Measurements from ENCODE around the gene ACBD7. TPM values are rescaled to one million over a fixed set of nuclear protein-coding genes. Genes with fewer than 3 reads are reported as not detected.

The ACBD7 gene
- total RNA-seq, 1 donor from 2014 or later: 0.35 TPM

GRCh38 chr10:15092855-15093408 lies 4.4 kb upstream of the ACBD7 start:
- no peak for DNase-seq (ENCODE audit: low read depth)

- DNase-seq (ENCODE audit: low read depth): no peak
Measured at GRCh38 chr10:15091418-15091817, 2.8 kb upstream of the ACBD7 start.

- peak; percentile 90 for DNase-seq (ENCODE audit: low read depth)
Measured at GRCh38 chr10:15084502-15084922, 4.1 kb downstream of the ACBD7 start.

DNA sequence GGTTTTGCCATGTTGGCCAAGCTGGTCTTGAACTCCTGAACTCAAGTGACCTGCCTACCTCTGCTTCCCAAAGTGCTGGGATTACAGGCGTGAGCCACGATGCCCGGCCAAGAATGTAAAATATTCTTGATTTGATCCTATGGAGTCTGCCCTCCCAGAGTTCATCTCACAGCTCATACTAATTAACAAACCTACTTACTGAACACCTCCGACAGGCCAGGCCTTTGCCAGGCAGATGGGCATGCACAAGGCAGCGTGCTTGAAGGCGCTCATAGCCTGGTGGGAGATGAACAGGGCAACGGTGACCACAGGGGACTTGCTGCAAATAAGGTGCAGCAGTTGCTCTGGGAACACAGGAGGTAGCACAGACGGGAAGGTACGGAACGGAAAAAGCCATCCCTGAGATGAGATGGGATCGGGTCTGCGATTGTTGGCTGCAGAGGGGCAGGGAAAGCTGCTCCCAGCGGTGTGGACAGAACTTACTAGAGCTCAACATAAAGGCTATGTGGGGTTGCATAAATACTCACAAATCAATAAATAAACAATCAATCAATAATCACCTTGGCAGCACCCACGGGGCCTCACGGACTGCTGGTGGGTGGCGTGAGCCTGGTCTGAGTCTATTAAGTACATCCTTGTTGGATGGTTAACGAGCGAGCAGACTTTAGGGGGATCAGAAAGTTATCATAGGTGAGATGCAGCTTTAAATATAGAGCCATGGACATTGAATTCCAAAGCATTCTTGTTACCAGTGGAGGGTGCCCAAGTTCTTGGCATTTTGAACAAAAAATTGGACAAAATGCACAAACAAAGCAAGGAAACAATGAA lies 4.7 kb downstream of the ACBD7 start:
- DNase-seq (ENCODE audit: low read depth): no peak

DNA sequence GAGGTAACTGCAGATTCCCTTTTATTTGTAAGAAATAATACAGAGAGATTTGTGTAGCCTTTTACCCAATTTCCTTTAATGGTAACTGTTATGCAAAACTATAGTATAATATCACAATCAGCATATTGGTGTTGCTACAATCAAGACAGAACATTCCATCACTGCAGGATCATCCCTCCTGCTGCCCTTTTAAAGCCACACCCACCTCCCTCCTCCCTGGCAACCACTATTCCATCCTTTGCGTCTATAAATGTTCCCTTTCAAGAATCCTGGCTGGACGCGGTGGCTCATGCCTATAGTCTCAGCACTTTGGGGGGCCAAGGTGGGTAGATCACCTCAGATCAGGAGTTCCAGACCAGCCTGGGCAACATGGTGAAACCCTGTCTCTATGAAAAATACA lies 13.2 kb downstream of the ACBD7 start:
- no peak for DNase-seq (ENCODE audit: low read depth)

DNA sequence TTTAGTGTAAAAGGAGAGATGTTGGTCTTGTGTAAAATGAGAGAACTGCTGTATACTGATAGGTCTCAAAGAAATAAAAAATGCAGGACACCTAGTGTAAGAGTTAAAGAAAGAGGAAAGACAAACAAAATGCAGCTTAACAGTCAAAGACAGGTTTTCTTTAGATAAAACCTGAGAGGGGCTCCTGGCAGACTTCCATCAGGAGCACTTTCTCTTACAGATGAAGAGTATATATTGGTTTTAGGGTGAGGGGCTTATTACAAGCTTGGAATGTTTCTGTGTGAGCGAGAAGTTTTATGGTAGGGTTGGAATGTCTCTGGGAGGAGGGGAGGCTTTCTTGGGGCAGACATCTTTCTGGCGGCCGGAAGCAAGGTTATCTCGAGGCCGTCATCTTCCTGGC lies 16.2 kb downstream of the ACBD7 start:
- DNase-seq (ENCODE audit: low read depth): no peak

GRCh38 chr10:15069230-15069629 lies 19.3 kb downstream of the ACBD7 start:
- DNase-seq (ENCODE audit: low read depth): no peak

- peak; percentile 91 for DNase-seq (ENCODE audit: low read depth)
Measured at GRCh38 chr10:15068802-15069201, 19.8 kb downstream of the ACBD7 start.

DNA sequence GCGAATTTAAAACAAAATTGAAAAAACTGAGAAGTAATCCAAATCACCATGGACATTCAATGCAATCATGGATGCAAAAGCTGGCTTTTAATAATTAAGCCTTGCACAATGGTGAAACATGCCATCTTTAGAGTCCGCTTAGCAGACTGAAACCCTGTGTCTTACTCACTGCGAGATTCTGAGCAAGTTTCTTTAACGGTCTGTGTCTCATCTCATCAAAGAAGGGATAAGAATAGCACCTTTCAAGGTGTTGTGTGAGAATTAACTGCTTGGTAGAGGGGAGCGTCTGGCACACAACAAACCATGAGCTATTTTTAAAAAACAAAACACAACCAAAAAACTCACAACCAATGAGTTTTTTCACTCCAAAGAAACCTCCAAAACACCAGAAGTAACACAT lies 21.4 kb downstream of the ACBD7 start:
- DNase-seq (ENCODE audit: low read depth): no peak

- no peak for DNase-seq (ENCODE audit: low read depth)
Measured at GRCh38 chr10:15060638-15061037, 27.9 kb downstream of the ACBD7 start.

- DNase-seq (ENCODE audit: low read depth): no peak
Measured at GRCh38 chr10:15059914-15060313, 28.7 kb downstream of the ACBD7 start.

GRCh38 chr10:15058689-15059088 lies 29.9 kb downstream of the ACBD7 start:
- DNase-seq (ENCODE audit: low read depth): no peak

DNA sequence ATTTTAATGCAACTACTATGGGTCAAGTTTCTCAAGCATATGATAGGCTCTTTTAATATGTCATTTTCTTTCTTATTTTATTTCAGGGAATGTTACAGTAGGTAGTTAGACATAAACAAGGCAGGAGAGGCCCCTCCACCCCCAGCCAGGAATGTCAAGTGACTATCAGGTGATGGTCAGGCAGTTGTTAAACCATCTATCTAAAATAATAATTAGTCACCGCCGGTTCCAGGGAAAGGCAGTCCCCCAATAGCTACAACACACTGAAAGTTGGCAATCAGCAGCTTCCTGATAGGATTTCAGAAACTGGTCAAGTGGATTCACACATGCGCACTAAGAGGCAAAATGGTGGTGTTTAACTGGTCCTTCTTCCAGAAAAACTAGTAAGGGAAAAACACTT lies 35.5 kb downstream of the ACBD7 start:
- no peak for DNase-seq (ENCODE audit: low read depth)

- no peak for DNase-seq (ENCODE audit: low read depth)
Measured at GRCh38 chr10:15052121-15052520, 36.5 kb downstream of the ACBD7 start.

DNA sequence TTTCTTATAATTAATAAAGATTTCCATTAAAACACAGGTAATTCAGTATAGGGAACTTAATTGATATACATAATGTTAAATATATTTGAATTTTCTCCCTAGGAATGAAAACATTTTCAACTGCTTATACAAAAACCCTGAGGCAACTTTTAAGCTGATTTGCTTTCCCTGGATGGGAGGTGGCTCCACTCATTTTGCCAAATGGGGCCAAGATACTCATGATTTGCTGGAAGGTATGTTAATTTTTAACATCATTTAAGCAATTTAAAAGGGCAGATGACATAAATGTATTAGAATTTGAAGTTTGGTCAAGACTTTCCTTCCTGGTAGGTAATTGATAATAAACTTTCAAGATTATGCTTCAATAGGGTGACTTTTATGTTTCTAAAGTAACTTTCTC lies 39.0 kb downstream of the ACBD7 start:
- no peak for DNase-seq (ENCODE audit: low read depth)

- DNase-seq (ENCODE audit: low read depth): no peak
Measured at GRCh38 chr10:15046626-15047025, 42.0 kb downstream of the ACBD7 start.

DNA sequence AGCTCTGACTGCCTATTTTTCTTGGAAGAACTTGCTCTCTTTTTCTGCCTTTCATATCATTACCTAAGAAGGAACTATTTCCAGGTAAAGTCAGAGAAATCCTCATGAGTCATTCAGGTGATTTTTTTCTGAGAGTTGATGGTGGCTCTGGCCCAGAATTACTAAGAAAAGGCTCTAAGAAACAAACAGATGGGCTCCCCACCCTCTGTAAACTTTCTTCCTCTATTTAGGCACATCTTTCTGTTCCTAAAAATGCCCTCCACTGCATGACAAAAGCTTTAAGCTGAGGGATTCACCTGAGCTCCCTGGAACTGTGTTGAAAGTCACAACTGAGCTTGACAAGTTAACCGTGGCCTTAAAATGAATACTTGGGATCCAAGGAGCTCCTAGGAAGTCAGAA lies 43.2 kb downstream of the ACBD7 start:
- no peak for DNase-seq (ENCODE audit: low read depth)

- no peak for DNase-seq (ENCODE audit: low read depth)
Measured at GRCh38 chr10:15043674-15044073, 44.9 kb downstream of the ACBD7 start, which contains the start of gene OLAH. Gene OLAH (plus strand): TSS chr10:15043943. CDS start chr10:15047289, 3,346 bp downstream.

GRCh38 chr10:15038416-15038815 lies 50.2 kb downstream of the ACBD7 start:
- DNase-seq (ENCODE audit: low read depth): no peak

DNA sequence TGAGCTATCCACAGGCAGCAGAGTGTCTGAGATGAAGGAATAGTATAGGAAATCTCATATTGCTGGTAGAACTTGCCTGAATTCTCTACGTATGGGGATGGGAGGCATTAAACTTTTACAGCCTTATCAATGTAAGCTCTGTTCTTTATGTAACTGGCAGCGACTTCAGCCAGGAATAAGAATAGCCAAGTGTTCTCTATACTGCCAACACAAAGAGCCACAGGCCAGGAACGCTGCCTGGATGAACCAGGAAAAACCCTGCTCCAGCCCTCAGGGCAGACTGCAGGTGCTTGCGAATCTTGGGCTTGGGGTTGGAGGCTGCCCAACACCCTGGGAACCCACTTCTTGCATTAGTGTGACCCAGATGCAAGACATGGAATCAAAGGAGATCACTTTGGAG lies 50.9 kb downstream of the ACBD7 start:
- DNase-seq (ENCODE audit: low read depth): no peak

DNA sequence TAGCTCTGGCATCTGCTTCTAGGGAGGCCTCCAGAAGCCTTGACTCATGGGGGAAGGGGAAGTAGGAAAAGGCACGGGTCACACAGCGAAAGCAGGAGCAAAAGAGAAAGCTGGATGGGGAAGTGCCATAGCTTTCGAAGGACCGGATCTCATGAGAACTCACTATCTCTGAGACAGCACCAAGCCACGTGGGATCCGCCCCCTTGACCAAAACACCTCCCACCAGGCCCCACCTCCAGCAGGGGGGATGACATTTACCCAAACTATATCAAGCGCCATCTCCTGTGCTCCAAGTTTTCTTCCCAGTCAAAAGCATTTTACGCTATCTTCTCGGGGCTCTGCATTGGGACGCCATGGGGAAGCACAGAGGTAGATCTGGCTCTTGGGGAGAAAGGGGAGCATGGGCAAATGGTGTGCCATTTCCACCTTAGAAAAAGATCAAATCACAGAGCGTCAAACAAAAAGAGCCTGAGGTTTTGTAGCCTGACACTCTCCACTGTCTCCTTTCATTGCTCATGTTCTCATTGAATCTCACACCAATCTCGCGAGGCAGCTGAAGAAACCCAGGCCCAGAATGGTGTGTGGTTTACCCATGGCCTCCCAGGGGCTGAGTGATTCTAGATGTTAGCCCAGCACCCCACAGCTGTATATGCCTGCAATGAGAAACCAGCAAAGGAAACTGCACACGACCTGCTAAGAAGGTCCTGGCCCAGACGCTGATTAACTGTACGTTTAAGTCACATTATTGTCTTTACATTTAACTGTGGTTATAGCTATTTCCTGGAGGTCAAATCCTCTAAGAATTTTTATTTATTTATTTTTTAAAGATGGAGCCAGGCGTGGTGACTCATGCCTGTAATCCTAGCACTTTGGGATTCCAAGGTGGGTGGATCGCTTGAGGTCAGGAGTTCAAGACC lies 52.9 kb downstream of the ACBD7 start:
- DNase-seq (ENCODE audit: low read depth): peak; percentile 58

GRCh38 chr10:15027741-15028140 lies 60.8 kb downstream of the ACBD7 start:
- no peak for DNase-seq (ENCODE audit: low read depth)
